HG03575 (cell line): ENCODE data around the gene NTN1.
"Not testable (repeated sequence)": the region's sequence is repeated elsewhere in the genome, so short reads cannot be mapped to it uniquely, and the experiment has no call there.

Source experiments
- ATAC-seq: cut with Tn5 transposase; IDR thresholded peaks from one replicate; pipeline ENCODE4 v1.9.1; 2021; ENCODE audit not compliant: unreplicated experiment, insufficient number of reproducible peaks, low FRiP score; ENCODE audit errors: extremely low read depth

The NTN1 gene

DNA sequence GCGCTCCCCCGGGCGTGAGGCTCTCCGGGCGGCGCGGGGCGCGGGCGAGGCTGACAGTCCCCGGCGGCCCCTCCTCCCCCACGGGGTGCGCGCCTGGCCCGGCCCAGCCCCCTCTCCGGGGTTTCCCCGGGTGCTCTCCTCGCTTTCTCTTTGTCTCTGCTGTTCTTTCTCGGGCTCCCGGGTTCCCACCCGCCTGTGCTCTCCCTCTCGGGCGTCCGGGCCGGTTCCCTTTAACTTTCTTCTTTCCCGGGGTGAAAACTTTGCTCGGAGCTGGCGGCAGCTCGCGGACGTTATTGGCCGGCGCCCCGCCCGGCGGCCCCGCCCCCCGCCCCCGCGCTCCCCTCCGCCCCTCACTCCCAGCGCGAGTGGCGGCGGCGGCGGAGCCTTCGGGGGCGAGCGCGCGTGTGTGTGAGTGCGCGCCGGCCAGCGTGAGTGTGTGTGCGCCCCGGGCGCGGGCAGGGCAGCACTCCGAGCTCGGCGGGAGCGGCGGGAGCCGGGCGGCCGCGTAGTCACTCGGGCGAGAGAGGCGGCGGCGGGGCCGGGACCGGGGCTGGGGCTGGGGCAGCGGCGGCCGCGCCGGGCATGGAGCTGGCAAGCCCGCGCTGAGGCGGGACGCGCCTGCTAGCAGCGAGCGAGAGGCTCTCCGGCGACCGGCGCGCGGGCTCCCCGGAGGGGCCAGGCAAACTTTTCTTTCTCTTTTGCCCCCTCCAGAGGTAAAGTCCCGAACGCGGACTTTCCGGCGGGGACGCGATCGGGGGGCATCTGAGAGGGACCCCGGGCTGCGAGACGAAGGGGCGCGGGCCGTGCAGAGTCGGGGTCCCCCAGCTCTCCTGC, at the start of gene NTN1:
TSS of gene NTN1 (plus strand) at position 353 of the 834 bp plus-strand sequence. CDS start 864 bp downstream, outside the sequence.
- no peak for ATAC-seq

DNA sequence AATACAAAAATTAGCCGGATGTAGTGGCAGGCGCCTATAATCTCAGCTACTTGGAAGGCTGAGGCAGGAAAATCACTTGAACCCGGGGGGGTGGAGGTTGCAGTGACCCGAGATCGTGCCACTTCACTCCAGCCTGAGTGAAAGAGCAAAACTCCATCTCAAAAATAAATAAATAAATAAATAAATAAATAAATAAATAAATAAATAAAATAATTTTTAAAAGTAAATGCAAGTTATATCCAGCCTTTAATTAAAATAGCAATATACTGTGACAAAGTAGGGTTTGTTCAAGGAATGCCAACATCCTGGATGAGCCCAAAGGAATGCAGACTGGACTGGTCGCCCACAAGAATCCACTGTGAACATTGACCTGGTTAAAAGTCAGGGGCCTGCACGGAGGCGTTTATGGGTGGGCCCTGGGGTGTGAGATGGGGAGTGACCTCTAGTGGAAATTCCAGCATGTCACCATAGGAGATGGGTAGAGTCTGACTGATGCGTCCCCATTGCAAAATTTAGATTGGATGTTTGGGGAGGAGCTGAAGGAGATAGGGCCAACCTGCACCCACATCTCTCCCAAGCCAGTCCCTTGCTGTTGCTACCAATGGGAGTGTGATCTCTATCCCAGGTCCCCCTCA, 46.1 kb upstream of the NTN1 start:
- no peak for ATAC-seq

DNA sequence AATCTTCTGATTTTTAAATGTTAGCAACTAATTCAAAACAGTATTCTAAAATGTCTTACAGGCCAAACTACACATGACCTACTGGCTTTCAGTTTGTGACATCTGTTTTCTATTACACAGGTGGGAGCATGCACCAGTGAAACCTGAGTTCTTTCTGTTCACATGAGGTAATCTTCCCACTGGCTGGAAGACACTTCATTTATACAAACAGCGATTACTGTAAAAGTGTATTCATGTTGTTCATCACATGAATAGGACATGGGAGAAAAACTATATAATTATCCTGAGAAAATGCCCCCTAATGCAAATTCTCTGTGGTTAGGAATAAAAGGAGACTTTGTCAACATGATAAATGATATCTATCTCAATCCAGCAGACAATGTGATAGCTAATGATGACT, 44.7 kb upstream of the NTN1 start:
- ATAC-seq = no peak

DNA sequence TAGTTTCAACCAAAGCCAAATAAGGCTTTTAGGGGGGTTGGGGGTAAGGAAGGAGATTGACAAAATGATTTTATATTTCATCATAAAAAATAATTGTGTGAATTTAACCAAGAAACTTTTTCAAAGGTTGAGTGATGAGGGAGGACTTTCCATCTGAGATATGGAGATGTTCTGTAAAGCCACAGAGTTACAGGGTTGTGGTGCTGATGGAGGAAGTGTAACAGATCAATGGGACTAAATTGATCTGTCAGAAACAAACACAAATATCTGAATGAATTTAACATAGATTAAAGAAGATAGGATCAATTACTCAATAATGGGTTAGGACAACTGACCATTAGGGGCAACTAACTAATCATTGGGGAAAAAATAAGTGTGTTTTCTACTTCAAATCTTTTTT, 41.6 kb upstream of the NTN1 start:
- no peak for ATAC-seq

DNA sequence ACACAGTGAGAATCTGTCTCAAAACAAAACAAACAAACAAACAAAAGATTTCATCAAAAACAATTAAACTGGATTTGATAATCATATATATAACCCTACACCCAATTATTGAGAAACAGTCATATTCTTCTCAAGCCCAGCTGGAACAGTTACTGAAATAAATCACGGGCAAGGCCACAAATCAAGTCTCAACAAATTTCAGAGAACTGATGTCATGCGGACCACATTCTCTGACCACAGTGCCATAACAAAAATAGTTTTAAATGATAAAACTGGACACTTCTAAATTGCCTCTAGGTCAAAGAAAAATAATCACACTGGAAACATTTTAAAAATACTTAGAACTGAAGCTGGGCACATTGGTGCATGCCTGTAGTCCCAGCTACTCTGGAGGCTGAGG, 39.9 kb upstream of the NTN1 start:
- no peak for ATAC-seq

DNA sequence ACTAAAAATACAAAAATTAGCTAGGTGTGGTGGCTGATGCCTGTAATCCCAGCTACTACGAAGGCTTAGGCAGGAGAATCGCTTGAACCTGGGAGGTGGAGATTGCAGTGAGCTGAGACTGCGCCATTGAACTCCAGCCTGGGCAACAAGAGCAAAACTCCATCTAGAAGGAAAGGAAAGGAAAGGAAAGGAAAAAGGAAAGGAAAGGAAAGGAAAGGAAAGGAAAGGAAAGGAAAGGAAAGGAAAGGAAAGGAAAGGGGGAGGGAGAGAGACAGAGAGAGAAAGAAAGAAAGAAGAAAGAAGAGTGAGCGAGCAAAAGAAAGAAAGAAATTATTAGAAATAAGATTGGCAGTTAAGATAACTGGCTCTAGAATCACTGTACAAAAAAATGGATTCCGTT, 37.1 kb upstream of the NTN1 start:
- not testable (repeated sequence) for ATAC-seq

DNA sequence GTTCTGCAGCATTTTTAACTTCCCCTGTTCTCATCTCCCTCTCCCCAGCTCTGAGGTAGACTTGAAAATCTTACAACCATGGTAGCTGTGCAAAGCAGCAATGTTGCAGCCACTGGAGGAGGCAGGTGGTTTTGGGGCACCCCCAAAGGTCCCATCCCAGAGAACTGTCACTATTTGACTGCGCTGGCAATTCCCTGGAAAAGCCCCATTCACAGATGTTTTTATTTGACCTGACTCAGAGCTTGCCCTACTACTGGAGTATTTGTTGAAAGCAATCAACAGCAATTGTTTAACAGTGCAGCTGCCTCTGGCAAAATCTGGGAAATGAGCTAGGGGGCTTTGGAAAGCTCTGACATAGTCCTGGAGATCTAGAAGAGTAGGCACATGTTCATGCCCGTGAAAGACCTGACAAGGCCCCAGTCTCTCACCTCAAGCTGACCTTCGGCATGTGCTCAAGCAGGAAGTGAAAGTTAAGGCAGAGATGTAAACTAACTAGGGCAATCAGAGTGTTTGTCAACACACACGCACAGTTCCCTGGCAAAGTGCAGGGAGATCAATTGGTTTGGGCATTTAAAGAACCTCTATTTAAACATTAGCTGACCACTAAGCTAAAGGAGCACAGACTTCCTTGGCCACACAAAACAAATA, 36.1 kb upstream of the NTN1 start:
- no peak for ATAC-seq

DNA sequence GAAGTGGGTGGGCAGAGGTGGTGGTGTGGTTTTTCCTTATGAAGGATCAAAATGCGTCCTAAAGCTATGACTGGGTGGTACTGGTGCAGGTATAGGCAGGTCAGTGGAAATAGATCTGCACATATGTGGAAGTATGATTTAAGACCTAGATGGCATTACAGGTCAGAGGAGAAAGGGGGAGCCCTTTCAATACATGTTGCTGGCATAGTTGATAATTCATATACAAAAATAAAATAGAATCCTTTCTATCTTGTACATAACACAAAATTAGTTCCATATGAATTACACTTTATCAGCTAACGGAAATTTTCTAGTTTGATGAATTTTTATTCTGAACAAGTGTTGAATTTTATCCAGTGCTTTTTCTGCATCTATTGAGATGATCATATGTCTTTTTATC, 35.0 kb upstream of the NTN1 start:
- no peak for ATAC-seq

DNA sequence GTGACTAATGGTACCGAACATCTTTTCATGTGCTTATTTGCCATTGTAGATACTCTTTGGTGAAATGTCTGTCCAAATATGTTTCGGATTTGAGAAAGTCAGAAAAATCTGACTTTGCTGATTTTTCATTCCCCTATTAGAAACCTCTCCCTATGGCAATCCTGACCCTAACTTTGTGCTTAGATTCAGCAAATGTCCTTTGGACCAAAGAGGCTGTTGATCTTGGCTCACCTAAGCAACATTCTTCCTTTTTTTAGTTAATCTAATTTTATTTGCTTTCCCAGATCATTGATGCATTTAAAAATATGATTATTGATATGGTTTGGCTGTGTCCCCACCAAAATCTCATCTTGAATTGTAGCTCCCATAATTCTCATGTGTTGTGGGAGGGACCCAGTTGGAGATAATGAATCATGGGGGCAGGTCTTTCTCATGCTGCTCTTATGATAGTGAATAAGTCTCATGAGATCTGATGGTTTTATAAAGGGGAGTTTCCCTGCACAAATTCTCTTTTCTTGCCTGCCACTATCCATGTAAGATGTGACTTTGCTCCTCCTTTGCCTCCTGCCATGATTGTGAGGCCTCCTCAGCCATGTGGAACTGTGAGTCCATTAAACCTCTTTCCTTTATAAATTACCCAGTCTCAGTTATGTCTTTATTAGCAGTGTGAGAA, 32.9 kb upstream of the NTN1 start:
- not testable (repeated sequence) for ATAC-seq

DNA sequence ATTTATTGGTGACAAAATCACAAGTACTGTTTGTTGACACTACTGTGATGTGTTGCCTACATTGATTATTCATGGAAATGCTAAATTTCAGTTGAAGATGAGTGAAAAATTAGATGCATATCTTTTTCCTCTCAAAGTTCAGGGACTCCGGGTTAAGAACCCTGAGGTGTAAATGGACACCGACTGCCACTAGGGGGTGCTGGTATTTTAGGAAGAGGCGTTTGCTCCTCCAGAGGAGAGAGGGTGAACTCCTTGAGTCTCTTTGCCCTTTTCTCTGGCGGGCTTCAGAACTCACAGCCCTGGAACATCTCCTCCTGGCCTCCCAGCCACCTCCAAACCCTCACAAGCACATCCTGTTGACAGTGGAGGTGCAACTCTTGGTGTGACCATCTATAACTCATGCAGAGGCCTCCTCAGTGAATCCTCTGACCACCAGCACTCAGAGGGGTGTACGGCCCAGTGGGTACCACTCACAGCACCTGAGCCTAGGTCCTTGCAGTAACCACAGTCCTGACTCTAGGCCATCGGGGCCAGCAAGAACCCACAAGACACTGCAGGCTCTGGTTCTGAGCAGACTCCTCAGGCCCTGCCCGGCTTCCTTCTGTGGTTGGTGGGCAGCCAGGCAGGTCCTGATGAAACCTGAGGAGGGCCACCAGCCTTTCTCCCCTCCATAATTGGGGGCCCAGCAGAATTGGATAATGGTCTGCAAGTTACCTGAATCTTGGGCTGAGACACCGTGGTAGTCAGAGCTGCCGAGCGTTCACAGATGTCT, 29.6 kb upstream of the NTN1 start:
- ATAC-seq = no peak

DNA sequence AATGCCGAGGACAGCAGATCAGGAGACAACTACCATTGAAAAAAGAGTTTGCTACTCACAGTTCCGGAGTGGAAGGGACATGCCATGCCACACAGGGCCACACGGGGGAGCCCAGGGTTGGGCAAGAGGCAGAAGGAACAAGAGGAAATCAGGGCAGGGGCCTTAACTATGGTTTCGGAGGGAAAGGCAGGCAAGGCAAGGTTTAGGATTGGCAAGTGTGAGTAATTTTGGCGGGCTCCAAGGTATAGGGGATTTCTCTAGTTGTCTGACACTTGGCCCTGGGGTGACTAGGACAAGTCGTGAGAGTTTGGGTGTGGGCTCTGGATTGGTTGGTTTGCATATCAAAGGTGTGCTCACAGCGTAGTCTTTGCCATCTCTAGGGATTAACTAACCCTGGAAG, 27.0 kb upstream of the NTN1 start:
- ATAC-seq = no peak

DNA sequence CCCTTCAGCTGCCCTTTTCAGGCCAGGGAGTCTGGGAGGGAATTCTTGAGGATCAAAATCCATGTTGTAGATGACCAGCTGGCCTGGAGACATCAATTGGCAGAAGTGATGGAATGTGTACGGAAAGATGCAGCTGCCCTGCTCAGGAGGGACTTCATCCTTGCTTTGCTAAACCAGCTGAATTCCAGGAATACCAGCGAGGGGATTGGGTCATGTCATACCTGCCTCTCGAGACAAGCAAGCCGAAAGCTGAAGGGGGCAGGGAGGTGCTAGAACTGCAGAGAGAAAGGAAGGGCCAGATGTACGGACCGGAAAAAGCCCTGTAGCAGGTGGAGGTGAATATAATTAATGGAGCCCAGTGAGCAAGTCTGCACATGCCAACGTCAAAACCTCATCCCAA, 25.6 kb upstream of the NTN1 start:
- no peak for ATAC-seq

DNA sequence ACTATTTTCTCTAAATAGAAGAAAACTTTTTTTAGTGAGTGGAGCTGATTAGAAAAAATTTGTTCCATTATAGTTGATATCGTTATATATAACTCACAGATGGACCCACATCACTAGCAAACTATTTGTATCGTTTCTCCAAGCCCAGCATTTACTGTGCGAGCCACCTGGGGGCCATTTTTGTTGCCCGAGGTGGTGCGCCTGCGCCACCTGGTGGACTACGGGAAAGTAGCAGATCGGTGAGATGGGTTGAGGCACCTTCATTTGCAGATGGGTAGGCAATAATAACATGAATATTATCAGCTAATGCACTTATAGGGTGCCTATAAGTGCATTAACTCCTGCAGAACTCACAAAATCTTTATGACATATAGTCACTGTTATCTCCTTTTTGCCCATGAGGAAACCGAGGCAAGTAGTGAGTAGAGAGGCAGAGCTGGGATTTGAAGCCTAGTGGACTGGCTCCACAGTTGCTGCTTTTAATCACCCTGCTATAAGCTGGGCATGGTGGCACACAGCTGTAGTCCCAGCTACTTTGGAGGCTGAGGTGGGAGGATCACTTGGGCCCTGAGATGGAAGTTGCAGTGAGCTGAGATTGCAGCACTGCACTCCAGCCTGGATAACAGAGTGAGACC, 23.2 kb upstream of the NTN1 start:
- ATAC-seq = no peak

DNA sequence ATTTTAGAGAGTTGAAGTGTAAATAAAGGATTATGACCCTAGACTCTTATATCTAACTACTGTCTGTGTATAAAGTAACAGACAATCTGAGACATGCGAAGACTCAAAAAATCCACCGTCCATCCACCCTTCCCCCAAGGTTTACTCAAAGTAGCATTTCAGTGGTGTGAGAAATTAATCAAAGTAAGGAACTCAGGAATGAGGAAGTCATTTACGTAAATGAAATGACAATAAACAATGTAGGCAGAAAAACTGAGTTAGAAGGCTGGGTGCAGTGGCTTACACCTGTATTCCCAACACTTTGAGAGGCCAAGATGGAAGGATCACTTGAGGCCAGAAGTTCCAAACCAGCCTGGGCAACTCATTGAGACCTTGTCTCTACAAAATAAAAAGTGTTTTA, 19.8 kb upstream of the NTN1 start:
- no peak for ATAC-seq

DNA sequence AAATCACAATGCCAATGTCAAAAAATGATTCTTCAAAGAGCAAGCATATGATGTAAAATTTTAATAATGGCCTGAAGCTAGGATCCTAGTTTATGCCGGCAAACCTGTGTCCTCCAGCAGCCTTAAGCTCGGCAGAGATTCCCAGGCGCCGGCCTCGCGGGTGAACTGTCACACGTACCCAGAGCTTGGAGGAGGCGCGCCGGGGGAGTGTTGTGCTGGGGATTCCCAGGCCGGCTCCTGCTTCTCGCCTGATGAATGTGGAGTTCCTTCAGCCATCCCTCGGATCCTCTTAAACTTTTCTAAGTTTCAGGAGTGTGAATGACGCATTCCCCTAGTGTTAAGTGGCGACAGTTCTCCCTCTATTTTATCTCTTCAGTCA, 19.1 kb upstream of the NTN1 start:
- ATAC-seq = no peak

DNA sequence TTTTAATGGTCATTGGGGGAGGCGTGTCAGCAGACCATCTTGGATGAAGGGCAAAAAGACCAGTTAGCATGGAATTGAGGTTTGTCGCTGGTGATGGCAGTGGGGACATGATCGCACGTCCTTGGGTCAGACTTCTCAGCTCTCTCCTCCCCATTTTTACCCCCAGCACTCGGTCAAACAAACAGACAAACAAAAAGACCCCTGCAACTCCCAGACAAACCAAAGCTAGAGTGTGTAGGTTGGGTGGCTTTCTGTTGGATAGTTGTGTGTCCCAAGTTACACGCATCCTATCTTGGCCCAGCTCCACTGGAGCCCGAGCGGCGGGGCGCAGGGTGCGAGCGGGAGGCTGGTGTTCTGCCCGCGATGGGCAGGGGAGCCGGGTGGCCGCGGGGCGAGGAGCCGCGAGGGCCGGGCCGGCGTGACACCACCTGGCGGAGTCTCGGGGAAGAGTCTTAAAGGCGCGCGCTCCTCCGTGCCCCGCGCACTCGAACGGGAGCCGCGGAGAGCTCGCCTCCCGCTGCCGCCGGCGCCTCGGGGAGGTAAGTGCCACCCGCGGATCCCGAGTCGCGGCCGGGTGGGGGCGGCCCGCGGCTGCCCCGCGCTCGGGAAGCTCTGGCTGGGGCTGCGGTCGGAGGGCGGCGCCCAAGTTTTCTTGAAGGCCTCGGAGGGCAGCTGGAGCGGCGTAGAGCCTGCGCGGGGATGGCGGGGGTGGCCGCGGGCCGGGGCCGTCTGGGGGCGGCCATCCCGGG, 18.5 kb upstream of the NTN1 start:
- no peak for ATAC-seq

DNA sequence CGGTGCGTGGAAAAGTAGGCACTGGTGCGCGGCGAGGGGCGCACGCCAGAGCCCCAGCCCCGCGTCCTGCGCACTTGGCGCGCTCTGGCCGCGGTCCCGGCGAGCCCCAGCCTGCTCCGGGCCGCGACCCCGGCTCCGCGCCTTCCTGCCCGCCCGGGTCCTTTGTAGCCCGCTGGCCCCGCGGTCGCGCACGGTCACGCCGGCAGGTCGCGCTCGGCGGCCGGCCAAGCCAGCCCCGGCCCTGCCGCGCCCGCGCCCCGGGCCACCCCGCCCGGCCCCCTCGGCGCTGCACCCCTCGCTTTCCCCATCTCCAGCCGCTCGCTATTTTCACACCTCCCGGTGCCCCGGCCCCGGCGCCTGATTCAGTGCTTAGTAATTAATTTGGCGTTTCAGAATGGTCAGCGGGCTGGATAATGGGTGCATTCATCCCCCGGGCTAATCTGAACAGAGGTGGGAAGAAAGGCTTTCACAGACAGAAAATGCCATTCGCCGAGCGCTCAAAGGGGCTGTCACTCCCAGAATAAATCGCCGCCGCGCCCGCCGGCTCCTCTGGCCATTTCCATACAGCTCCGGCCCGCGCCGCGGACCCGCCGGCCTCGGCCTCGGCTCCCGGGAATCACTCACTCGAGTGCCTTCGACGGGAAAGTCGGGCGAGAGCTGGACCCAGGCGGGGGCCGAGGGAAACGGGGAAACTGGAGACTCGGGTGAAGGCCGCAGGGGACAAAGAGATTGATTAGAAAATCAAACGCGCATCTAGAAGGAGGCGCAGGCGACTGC, 17.8 kb upstream of the NTN1 start:
- no peak for ATAC-seq
